HG03575 (cell line): Measurements from ENCODE around the gene TM9SF3.

Experiments used
- ATAC-seq: cut with Tn5 transposase; IDR thresholded peaks from one replicate; pipeline ENCODE4 v1.9.1; 2021; ENCODE audit not compliant: unreplicated experiment, insufficient number of reproducible peaks, low FRiP score; ENCODE audit errors: extremely low read depth

TM9SF3 gene

GRCh38 chr10:96586419-96587263 lies at the start of gene TM9SF3:
TM9SF3 (minus strand) TSS chr10:96587012; CDS start chr10:96586835, 177 bp downstream.
- no peak for ATAC-seq

GRCh38 chr10:96636551-96636950 lies 49.7 kb upstream of the TM9SF3 start:
- ATAC-seq, result no peak

DNA sequence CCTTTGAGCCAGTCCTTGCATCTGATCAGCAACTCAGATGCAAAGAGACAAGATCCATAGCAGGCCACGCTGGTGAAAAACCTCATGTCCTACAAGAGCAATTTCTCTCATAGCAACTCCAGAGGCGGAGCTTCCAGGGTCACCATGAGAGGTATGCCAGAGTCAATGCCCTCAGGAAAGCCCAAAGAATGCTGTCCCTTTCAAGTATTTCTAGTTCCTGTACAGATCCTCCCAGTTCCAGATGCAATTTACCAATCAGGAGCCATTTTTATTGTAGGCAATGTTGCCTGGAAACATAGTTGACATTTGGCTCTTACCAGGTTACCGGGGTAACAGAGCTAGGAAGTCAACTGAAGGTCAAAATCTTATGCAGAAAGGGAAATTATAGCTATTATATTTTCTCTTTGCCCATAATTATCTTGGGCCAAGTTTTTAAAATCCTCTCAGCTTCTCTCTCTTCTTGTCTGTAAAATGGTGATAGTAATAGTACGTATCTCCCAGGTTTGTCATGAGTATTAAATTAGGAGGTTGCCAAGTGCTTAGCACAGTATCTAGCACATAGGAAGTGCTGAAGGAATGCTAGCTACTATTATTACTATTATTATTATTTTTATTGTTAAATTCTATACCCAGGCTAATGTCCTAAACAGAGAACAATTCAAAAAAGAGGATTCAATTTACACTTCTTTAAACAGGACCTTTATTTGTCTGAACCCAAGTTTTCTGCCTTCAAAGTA lies 46.3 kb upstream of the TM9SF3 start:
- no peak for ATAC-seq

GRCh38 chr10:96627292-96627691 lies 40.5 kb upstream of the TM9SF3 start:
- no peak for ATAC-seq

DNA sequence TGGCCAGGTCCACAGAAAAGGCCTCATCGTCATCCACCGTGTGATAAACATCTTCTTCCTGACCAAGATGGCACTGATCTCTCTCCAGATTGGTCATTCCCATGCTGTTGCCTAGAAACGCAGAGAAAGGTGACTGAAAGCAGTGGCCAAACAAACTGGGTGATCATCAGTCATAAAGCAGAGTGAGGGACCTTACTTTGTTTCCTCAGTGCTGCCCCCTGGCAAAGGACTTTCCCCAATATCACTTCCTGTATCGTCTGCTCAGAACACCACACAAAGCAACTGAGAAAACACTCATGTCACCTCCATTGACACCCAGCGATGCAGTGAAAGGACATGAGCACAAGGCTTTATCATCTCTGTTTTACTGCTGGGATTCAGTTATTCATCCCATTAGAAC lies 40.0 kb upstream of the TM9SF3 start:
- no peak for ATAC-seq

DNA sequence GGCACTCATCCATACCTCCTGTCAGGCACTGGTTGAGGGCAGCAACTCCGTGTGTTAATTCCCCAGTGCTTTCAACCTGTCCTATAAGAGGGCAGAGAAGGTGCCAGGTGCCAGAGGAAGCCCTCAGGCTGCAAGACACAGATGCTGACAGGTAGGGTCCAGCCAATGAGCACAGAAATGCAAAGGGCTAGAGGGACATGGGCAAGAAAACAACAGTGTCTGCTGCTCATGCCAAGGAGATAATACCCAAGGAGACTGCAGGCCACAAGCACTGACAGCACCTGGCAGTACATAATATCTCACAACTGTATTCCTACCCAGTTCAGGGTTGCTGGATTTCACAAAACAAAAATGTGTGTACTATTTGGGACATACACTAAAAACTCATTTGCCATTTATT lies 38.4 kb upstream of the TM9SF3 start:
- ATAC-seq, result no peak

GRCh38 chr10:96622013-96622787 lies 35.4 kb upstream of the TM9SF3 start:
- ATAC-seq, result no peak

DNA sequence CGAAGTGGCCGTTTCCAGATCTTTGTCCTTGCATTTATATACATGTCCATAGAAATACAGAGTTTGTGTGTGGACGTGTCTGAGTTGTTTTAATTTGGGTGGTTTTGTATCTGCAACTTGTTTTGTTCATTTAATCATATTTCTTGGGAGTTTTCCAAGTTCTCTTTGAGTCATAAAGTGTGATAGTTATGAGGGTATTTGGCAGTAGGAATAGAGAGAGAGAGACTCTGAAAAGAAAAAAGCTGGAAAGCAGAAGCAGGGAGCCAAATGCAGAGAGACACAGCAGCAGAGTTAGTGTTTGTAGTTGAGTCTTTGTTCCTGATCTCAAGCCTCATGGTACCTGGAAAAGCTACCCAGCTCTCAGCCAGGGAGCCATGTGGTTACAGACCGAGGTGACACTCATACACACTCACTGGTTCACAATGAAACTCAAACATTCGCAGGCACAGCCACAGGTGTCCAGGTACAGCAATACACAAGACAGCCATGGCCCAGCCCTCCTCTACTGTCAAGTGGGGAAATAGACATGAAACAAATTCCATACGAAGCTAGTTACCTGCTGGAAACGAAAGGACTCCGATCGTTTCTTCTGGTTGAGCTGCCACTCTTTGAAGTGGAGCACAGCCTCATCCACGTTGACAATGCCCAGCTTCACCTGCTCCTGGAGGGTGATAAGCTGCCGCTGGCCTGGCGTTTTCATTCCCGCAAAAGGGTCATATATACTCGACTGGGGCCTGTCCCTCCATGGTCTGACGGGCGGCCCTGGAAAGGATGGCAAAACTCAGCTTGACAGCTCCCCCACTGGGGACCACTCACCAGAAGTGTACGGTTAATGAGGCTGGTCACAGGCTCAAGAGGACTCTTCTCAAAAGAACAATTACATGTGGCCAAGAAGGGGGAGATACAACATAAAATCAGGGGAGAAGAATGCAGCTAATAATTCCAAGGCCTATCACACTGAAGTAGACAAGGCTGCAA lies 33.3 kb upstream of the TM9SF3 start:
- ATAC-seq, result no peak

DNA sequence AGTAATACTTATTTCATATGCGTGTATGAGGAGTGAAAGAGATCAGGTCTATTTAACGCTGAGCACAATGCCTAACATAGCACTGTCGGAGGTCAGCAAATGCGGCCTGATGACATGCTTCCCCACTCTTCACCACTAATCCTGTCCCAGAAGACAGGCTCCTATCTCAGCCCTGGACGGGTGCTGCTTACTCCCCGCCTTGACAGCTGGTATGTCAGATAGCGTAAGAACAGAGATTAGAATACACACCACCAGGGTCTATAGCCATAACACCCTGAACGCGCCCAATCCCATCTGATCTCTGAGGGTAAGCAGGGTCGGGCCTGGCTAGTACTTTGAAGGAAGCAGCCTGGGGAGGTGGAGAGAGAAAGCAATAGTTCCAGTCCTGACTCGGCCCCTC lies 32.3 kb upstream of the TM9SF3 start:
- ATAC-seq, result no peak

DNA sequence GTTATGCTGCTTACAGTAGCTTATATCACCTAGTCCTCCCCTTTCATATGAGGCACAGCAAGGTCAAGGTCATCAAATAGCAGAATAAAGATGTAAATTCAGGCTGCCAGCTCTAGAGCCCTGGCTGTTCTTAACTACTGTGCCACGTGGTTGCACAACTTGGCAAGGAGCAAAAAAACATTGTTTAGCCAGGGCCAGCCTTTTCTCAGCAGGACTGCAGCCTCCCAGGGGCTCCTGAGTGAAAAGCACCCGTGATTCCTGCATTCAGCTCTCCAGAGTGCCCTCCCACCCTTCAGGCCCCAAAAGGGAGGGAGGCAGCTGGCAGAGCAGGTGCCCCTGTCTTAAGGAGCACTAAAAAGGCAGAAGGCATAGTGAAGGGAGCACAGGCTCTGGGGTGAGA lies 31.8 kb upstream of the TM9SF3 start:
- no peak for ATAC-seq

DNA sequence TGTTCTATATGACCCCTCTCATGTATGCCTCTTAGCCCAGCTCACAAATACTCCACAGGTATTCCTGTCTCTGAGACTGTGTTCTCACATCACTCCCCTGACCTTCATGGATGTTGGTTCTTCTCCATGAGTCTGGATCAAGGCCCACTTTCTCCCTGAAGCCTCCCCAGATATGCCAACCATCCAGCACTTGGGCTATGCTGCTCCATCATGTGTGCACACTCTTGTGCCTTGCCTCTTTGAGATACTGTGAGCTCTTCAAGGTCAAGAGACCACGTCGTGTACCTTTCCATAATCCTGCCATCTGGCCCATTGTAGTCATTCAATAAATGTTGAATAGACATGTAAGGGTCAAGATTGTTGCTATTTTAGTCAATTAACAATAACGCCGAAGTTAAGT lies 30.1 kb upstream of the TM9SF3 start:
- no peak for ATAC-seq

- no peak for ATAC-seq
Observed at GRCh38 chr10:96614515-96614914, 27.7 kb upstream of the TM9SF3 start.

DNA sequence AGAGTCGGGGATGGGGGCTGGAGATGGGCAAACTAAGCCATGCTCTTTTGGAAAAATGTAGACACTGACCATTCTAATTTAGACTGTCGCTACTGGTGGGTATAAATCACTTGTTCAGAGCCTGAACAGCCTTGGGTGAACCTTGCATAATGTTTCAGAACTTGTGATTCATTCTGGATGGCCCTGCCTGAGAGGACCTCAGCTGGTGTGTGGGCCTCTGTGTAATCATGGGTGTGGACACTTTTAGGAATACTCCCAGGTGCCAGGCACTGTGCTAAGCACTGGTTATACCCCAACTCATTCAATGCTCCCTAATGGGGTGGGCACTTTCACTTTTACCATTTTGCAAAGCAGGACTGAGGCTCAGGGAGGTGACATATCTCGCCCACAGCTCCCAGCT lies 26.8 kb upstream of the TM9SF3 start:
- no peak for ATAC-seq

GRCh38 chr10:96612055-96612830 lies 25.4 kb upstream of the TM9SF3 start:
- ATAC-seq, result no peak

- no peak for ATAC-seq
Observed at GRCh38 chr10:96610817-96611216, 24.0 kb upstream of the TM9SF3 start.

- ATAC-seq, result no peak
Observed at GRCh38 chr10:96609510-96609909, 22.7 kb upstream of the TM9SF3 start.

GRCh38 chr10:96608805-96609204 lies 22.0 kb upstream of the TM9SF3 start:
- no peak for ATAC-seq

- no peak for ATAC-seq
Observed at GRCh38 chr10:96608262-96608661, 21.4 kb upstream of the TM9SF3 start.
